Hepatocyte (in vitro differentiated cells): ENCODE data around the gene TMOD2. TPM values are rescaled to one million over a fixed set of nuclear protein-coding genes. Genes with fewer than 3 reads are reported as not detected.

Experiments
- DNase-seq: peaks from one replicate; pipeline ENCODE4 v3.0.0-alpha.2; 2016; ENCODE audit warnings: low spot score
- H2AFZ ChIP-seq: fragments of 200-600 bp; sonication (generic); 2 replicates; pipeline ENCODE4 v1.6.0; 2016; ENCODE audit warnings: antibody characterized with exemption, mild to moderate bottlenecking
- H3K27ac ChIP-seq: fragments of 200-600 bp; sonication (generic); 2 replicates; pipeline ENCODE4 v1.5.1; 2016; ENCODE audit warnings: mild to moderate bottlenecking
- H3K27me3 ChIP-seq: fragments of 200-600 bp; sonication (generic); 2 replicates; pipeline ENCODE4 v1.6.1; 2016
- H3K36me3 ChIP-seq: fragments of 200-600 bp; sonication (generic); replicated peaks from 2 replicates; pipeline ENCODE4 v1.5.1; 2016; ENCODE audit warnings: low read depth; ENCODE audit not compliant: insufficient read depth
- H3K4me1 ChIP-seq: fragments of 200-600 bp; sonication (generic); 2 replicates; pipeline ENCODE4 v1.5.1; 2016; ENCODE audit warnings: mild to moderate bottlenecking, moderate library complexity; ENCODE audit not compliant: insufficient read depth
- H3K4me2 ChIP-seq: fragments of 200-600 bp; sonication (generic); 2 replicates; pipeline ENCODE4 v1.6.0; 2016
- H3K4me3 ChIP-seq: fragments of 200-600 bp; sonication (generic); 2 replicates; pipeline ENCODE4 v1.5.1; 2016; ENCODE audit warnings: mild to moderate bottlenecking
- H3K79me2 ChIP-seq: fragments of 200-600 bp; sonication (generic); 2 replicates; pipeline ENCODE4 v1.6.0; 2017; ENCODE audit warnings: mild to moderate bottlenecking
- H3K9me2 ChIP-seq: fragments of 200-600 bp; sonication (generic); replicated peaks from 2 replicates; pipeline ENCODE4 v1.6.0; 2017; ENCODE audit warnings: mild to moderate bottlenecking; ENCODE audit not compliant: insufficient read depth
- H3K9me3 ChIP-seq: fragments of 200-600 bp; sonication (generic); 2 replicates; pipeline ENCODE4 v1.5.1; 2016; ENCODE audit warnings: low read depth, mild to moderate bottlenecking
- H4K20me1 ChIP-seq: fragments of 200-600 bp; sonication (generic); 2 replicates; pipeline ENCODE4 v1.6.0; 2016; ENCODE audit warnings: mild to moderate bottlenecking; ENCODE audit not compliant: insufficient read depth, poor library complexity, severe bottlenecking
- EZH2 ChIP-seq: fragments of 200-600 bp; sonication (generic); IDR thresholded peaks from 2 replicates; pipeline ENCODE4 v1.6.1; 2016; ENCODE audit warnings: antibody characterized with exemption, mild to moderate bottlenecking, borderline replicate concordance
- EZH2phosphoT487 ChIP-seq: fragments of 200-600 bp; sonication (generic); IDR thresholded peaks from one replicate; pipeline ENCODE4 v1.6.1; 2018; ENCODE audit warnings: antibody characterized with exemption, mild to moderate bottlenecking, low read depth, moderate library complexity; ENCODE audit not compliant: unreplicated experiment, severe bottlenecking
- WGBS: methylation state at CpG from one replicate; pipeline ENCODE4 v1.1.6; 2016; ENCODE audit warnings: low lambda C conversion rate; ENCODE audit errors: missing lambda C conversion rate; 5-methylcytosine and 5-hydroxymethylcytosine counted together
- polyA plus RNA-seq: library from polyadenylated mRNA; unstranded; fragments of >200 nt; fragmentation: Nextera tagmentation; extraction: Ambion mirVana; gene quantifications from 2 replicates; pipeline ENCODE4 v1.2.1, GENCODE V29; 2016
- total RNA-seq: library from RNA; depleted of rRNA; stranded (reverse); fragments of >200 nt; gene quantifications from 2 replicates; pipeline ENCODE4 v1.2.3, GENCODE V29; 2014
- TF ChIP-seq, protein P1 (sequence below): fragments of 200-600 bp; sonication (generic); IDR thresholded peaks from 2 replicates; pipeline ENCODE4 v1.5.1; 2016; ENCODE audit warnings: antibody characterized with exemption, mild to moderate bottlenecking; ENCODE audit not compliant: poor library complexity

TMOD2 gene
- total and polyA plus RNA-seq, 2 experiments from 2014 or later, result 1.7 to 2.9 TPM

GRCh38 chr15:51799282-51800252 is 48.2 kb downstream of the TMOD2 start:
- 85% methylated on average over 6 of the region's 6 CpGs for WGBS
- TF ChIP-seq EZH2 (no peak), EZH2phosphoT487 (no peak)
- TF ChIP-seq, protein P1, sequence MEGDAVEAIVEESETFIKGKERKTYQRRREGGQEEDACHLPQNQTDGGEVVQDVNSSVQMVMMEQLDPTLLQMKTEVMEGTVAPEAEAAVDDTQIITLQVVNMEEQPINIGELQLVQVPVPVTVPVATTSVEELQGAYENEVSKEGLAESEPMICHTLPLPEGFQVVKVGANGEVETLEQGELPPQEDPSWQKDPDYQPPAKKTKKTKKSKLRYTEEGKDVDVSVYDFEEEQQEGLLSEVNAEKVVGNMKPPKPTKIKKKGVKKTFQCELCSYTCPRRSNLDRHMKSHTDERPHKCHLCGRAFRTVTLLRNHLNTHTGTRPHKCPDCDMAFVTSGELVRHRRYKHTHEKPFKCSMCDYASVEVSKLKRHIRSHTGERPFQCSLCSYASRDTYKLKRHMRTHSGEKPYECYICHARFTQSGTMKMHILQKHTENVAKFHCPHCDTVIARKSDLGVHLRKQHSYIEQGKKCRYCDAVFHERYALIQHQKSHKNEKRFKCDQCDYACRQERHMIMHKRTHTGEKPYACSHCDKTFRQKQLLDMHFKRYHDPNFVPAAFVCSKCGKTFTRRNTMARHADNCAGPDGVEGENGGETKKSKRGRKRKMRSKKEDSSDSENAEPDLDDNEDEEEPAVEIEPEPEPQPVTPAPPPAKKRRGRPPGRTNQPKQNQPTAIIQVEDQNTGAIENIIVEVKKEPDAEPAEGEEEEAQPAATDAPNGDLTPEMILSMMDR, result no peak
- H3K79me2 ChIP-seq, result no peaks in the 10 kb centered on the region
- no peak for DNase-seq
- no peaks in the 10 kb centered on the region for H3K36me3 ChIP-seq
- no peaks in the 10 kb centered on the region for H3K9me3 ChIP-seq
- H3K4me1 ChIP-seq, result no peaks in the 10 kb centered on the region
- H3K27me3 ChIP-seq, result no peaks in the 10 kb centered on the region
- H3K4me3 ChIP-seq, result no peak overlapping the region
- no peak overlapping the region for H2AFZ ChIP-seq
- no peak overlapping the region for H3K4me2 ChIP-seq
- H3K27ac ChIP-seq, result no peak overlapping the region
- no peaks in the 10 kb centered on the region for H4K20me1 ChIP-seq
- no peaks in the 10 kb centered on the region for H3K9me2 ChIP-seq

GRCh38 chr15:51801391-51801835 is 50.0 kb downstream of the TMOD2 start:
- DNase-seq, result peak; percentile 27
- H3K4me2 ChIP-seq, result no peak overlapping the region
- H4K20me1 ChIP-seq, result no peaks in the 10 kb centered on the region
- H3K4me3 ChIP-seq, result no peak overlapping the region
- H3K4me1 ChIP-seq, result no peaks in the 10 kb centered on the region
- H3K27ac ChIP-seq, result no peak overlapping the region
- no peaks in the 10 kb centered on the region for H3K9me3 ChIP-seq
- H3K79me2 ChIP-seq, result no peaks in the 10 kb centered on the region
- H3K36me3 ChIP-seq, result no peaks in the 10 kb centered on the region
- WGBS, result 66% methylated on average over 3 of the region's 3 CpGs
- no peaks in the 10 kb centered on the region for H3K9me2 ChIP-seq
- H2AFZ ChIP-seq, result no peak overlapping the region
- no peaks in the 10 kb centered on the region for H3K27me3 ChIP-seq
- TF ChIP-seq EZH2, result no peak
- TF ChIP-seq, protein P1, result peak; percentile 45

DNA sequence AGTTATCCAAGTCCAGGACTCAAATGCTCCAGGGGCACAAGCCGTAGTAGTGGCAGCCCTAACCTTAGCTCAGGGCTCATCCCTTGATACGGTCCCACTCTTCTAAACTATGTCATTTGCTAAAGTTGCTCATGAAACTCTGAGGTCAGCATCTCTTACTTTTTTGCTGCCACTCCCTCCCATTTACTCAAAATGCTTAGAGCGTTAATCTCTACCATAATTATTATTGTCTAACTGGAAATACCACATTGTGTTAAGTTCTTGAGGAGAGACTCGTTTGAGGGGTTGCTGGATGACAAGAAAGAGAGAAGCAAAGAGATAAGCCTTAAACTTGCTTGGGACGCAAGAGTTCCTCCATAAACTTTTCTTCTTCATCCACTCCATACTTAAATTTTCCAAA is 51.2 kb downstream of the TMOD2 start:
- H3K9me3 ChIP-seq, result no peaks in the 10 kb centered on the region
- no peak for TF ChIP-seq EZH2phosphoT487
- TF ChIP-seq EZH2, result no peak
- DNase-seq, result no peak
- H4K20me1 ChIP-seq, result no peaks in the 10 kb centered on the region
- no peaks in the 10 kb centered on the region for H3K4me1 ChIP-seq
- 80% methylated on average over 5 of the region's 5 CpGs for WGBS
- H3K4me3 ChIP-seq, result no peak overlapping the region
- no peak overlapping the region for H2AFZ ChIP-seq
- H3K9me2 ChIP-seq, result no peaks in the 10 kb centered on the region
- no peak overlapping the region for H3K4me2 ChIP-seq
- H3K79me2 ChIP-seq, result no peaks in the 10 kb centered on the region
- H3K36me3 ChIP-seq, result no peaks in the 10 kb centered on the region
- no peak overlapping the region for H3K27ac ChIP-seq
- no peaks in the 10 kb centered on the region for H3K27me3 ChIP-seq

DNA sequence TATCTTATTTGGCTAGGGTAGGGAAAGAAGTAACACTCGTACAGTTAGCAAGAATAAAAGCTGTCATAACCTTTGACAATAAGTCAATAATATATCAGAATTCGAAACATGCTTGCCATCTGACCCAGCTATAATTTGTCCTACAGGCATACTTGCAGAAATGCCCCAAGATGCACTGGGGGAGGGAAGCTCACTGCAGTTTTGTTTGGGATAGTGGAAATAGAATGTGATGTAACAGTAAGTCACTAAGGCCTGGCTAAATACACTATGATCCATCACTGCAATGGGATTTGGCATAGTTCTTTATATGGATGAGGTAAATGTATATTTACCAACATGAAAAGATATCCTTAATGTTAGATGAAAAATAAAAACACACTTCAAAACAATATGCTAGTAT is 52.6 kb downstream of the TMOD2 start:
- DNase-seq, result no peak
- no peak overlapping the region for H3K4me2 ChIP-seq
- H3K79me2 ChIP-seq, result no peaks in the 10 kb centered on the region
- H3K4me3 ChIP-seq, result no peak overlapping the region
- TF ChIP-seq, protein P1, result no peak
- no peak for TF ChIP-seq EZH2
- no peak for TF ChIP-seq EZH2phosphoT487
- H3K9me2 ChIP-seq, result no peaks in the 10 kb centered on the region
- no peaks in the 10 kb centered on the region for H4K20me1 ChIP-seq
- 90% methylated on average over 2 of the region's 2 CpGs for WGBS
- no peaks in the 10 kb centered on the region for H3K4me1 ChIP-seq
- no peak overlapping the region for H3K27ac ChIP-seq
- H3K9me3 ChIP-seq, result no peaks in the 10 kb centered on the region
- H3K27me3 ChIP-seq, result no peaks in the 10 kb centered on the region
- H2AFZ ChIP-seq, result no peak overlapping the region
- H3K36me3 ChIP-seq, result no peaks in the 10 kb centered on the region
